TTC549 (cell line): Measurements from ENCODE around the gene METTL18.
"Not testable (repeated sequence)": the region's sequence is repeated elsewhere in the genome, so short reads cannot be mapped to it uniquely, and the experiment has no call there.

Experiments
- FAIRE-seq: peaks from 2 replicates; lab custom pipeline; 2012; peaks lifted over from hg19 to GRCh38; lab: Jason Lieb, UNC

The METTL18 gene

DNA sequence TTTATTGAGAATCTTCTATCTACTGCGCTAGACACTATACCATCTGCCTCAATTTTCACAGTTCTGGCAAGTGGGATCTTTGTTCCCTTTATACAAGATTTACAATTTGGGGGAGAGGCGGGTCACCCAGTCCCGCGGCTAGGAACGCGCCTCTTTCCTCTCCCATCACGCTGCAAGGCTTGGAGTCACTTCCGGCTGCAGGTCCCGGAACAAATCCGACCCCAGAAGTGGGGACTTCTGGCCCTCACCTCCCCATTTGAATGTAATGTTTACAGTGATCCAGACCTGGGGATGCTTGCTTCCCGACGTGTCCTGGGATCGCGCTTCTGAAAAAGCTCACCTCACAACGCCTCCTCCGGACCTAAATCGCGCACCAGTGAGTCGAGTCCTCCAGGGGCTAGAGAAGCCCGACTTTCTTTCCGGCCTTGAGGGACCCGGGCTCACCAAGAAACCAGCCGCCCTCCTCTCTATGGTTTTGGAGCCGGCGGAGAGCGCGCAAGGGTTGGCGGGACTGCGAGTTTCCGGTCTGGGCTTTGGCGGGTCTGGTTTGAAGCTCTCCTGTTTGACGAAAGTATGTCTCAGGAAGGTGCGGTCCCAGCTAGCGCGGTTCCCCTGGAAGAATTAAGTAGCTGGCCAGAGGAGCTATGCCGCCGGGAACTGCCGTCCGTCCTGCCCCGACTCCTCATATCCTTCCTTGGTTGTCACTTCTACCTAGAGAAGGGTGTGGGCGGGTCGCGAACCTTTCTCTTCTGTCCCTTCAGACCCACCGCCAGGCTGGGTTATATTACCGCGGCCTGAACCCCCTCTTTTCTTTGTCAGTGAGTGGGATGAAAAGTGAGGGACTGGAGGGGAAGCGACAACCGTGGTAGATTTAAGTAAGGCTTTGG, at the start of gene METTL18:
Gene METTL18 (minus strand): TSS at position 378 of the 887 bp plus-strand sequence. CDS start 1,212 bp downstream, outside the sequence.
- FAIRE-seq = peak; percentile 94

DNA sequence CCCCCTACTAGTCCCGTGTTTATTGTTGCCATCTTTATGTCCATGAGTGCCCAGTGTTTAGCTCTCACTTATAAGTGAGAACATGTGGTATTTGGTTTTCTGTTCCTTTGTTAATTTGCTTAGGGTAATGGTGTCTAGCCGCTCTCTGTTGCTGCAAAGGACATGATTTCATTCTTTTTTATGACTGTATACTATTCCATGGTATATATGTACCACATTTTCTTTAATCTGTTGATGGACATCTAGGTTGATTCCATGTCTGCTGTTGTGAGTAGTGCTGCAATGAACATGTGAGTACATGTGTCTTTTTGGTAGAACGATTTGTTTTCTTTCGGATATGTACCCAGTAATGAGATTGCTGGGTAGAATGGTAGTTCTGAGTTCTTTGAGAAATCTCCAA, 44.2 kb upstream of the METTL18 start:
- no peak for FAIRE-seq

DNA sequence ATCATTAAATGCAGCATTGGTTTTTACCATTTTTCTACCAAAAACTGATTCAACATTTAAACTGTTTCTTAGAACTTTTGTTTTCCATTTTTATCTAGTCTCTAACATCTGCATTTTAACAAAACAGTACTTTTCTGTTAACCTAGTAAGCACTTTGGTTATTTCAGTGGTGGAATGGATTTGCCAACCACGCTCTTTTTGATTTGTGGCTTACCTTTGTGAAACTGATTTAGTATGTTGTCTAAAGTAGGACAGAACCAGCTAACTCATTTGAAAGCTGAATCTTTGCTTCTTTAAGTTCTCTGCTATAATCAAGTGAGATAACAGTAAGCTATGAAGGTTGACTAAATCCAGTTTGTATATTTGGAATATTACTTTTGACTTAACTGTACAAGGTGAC, 41.5 kb upstream of the METTL18 start:
- no peak for FAIRE-seq

DNA sequence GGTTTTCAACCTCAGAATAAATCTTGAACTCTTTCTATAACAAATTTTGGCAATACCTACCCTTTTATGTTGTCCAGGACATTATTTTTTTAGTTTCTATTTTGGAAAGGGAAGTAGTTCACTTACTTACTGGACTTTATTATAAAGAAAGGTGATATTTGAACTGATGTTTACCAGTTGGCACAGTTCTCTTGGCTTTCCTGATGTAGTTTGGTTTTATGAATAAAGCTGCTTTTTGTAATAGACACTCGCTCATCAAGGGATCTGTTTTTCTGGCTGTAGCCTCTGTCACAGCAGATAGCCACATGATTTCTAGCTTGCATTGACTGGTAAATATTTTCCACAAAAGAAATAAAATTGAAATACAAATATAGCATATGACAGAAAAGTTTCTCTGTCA, 40.9 kb upstream of the METTL18 start:
- FAIRE-seq = no peak

DNA sequence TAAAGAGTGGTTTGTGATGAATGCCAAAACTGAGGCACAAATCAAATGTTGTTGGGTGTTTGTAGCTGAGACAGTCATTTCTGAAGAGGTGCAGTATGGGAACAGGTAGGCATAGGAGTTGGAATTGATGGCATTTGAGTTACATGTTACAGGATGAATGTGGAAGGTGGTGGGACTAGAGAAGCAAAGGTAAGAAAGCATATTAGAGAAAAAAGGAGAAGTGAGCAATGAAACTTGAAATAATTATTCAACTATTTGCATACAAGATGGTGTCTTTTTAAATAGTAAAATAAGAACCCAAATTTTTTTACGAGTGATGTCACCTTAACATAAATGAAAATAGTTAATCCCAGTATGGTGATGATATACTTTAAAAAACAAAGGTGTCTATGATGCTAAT, 40.2 kb upstream of the METTL18 start:
- no peak for FAIRE-seq

DNA sequence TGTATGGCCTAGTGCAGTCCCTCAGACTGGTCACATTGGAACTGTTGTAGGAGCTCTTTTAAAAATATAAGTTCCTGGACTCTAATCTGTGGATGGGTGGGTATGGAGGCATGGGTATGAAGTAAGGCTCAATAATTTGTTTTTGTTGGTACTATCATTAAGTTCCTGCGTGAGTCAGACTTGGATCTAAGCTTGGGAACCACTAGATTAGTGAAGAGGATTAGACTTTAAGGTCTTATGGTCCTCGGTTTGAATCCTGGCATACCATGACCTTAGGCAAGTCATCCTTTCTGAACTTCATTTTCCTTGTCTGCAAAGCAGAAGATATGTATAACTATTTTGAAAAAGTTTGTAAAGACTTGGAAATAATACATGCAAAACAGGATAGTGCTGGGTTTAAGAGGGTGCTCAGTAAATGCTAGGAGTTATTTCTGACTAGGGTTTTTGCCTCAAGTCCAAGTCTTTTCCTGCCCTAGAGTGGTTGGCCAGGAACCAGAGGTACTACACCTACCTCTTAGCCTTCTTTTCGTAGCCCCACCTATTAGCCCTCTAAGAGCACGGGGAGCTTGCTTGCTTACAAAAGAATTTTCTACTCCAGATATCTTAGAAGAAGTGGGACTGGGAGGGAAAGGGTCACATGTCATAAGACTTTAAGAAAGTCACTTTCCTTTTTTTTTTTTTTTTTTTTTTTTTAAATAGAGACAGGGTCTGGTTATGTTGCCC, 38.6 kb upstream of the METTL18 start:
- no peak for FAIRE-seq

DNA sequence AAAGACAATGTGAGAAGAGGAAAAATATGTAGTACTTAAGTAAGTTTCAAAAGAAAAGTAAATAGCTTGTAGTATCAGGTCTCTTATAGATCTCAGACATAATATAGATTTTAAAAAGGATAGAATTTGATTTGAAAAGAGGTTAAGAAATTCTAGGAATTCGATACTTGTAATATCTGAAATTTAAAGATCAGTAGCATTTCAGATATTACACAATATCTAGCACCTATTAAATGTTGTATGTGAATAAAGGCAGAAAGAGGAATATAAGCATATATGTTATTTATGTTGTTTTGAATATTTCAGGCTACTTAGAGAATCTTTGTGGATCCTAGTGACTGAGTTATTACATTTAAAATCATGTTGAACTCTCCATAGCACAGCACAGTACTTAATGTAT, 35.0 kb upstream of the METTL18 start:
- FAIRE-seq = peak; percentile 77

DNA sequence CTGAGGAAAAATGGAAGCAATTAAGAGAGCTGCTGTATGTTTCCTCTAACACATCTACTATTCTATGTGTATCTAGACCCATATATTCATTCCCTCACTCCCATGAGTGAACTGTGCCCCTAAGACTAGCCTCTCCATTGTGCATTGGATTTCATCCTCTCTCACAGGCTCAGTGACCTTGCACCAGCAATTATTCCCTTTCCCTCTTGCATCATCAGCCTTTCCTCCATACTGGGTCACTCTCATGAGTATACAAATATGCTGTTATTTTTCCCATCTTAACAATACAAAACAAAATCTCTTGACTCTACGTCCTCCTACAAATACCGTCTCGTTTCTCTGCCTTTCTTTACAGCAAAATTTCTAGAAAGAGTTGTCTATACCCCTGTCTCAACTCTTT, 29.4 kb upstream of the METTL18 start:
- FAIRE-seq = no peak

DNA sequence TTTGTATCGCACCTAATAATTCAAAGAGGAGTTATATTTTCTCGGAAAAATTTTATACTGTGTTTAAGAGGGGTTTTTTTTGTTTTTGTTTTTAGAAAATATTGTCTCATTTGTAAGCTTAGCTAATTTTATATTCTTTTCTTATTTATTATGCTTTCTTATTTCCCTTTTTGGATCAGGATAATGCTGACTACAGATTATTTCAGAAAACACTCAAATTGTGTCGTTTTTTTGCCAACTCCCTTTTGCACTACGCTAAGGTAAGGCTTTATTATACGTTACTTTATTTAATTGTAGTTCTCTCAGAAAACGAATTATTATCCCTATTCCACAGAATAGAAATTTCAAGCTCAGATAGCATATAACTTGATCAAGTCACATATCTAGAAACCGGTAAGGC, 26.8 kb upstream of the METTL18 start:
- no peak for FAIRE-seq

DNA sequence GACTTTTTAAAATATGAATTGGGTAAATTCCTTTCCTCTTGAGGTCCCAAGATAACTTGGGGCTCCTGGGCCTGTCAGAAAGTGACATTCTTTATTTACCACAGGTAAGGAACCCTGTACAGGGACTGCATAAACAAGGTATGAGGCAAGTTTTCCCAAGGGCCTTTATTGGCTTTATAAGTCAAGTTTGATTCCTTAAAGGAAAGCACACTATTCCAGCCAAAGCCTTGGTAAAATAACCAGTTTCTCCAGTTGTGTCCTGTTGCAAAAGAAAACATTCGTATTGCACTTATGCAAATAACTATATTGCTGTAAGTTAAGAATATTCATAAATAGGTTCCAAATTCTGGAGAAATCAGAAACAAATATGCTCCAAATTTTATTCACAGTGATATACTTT, 21.9 kb upstream of the METTL18 start:
- FAIRE-seq = no peak

DNA sequence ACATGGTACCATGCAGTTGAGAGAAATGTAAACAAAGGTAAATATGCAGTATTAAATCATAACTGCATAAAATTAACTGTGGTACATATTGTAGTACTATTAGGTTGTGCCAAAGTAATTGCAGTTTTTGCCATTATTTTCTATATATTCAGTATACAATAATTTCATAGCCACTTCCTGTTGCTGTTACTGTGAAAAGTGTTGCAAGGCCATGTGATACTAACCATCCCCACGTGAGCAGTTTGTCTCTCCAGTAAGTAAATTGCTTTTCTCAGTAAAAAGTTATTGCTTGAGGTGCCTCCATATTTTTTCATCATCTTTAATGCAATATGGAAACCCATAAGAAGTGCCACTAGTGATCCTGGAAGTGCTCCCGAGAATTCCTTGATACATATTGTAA, 19.6 kb upstream of the METTL18 start:
- FAIRE-seq = no peak

DNA sequence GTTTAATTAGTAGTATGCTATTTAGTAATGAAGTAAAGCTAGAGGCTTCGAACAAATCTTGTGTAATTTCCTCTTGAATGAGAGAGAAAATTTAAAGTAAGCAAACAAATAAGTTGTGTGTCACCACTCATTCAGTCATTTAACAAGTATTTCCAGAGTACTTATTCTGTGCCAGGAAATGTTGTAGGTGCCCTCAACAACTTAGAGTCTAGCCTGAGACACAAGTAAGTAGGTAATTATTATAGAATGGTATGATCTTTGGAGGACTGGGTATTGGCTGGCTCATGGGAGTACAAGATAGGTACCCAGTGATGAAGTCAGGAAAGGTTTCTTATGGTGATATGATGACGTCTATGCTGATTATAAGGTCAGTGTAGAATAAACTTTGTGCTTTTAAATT, 17.4 kb upstream of the METTL18 start:
- no peak for FAIRE-seq

DNA sequence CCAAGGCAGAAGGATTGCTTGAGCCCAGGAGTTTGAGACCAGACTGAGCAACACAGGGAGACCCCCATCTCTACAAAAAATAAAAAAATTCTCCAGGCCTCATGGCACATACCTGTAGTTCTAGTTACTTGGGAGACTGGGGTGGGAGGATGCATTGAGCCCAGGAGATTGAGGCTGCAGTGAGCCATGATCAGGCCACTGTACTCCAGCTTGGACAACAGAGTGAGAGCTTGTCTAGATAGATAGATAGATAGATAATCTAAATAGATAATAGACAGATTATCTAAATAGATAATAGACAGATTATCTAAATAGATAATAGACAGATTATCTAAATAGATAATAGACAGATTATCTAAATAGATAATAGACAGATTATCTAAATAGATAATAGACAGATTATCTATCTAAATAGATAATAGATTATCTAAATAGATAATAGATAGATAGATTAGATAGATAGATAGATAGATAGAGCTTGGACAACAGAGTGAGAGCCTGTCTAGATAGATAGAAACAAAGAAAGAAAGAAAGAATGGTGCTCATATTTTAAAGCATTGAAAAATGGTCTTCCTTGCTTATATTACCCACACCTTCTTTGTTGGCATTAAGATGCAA, 16.8 kb upstream of the METTL18 start:
- FAIRE-seq = not testable (repeated sequence)

DNA sequence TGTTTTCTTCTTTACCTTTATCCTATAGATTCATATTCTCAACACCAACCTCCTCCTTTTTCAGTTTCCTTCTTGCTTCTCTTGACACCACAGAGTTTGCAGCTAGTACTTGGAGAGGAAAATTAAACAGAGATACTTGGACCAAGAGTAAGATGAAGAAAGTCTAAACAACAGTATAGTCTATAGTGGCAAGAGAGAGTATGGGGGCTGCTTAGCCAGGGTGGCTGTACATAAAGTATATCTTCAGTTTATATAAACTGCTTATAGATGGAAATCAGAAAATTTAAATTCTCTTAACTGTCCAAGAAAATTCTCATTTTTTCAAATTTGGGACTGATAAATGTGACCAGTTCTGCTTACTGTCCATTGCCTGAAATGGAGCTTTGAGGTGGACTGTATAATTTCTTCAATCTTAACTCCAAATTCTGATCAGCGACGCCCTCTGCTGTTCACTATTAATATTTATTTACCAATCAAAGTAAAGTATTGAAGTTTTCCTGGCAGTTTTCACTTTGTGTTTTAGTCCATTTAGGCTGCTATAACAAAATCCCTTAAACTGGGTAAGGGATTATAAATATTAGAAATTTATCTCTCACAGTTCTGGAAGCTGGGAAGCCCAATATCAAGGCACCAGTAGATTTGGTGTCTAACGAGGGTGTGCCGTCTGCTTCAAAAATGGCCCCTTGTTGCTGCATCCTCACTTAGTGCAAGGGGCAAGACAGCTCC, 14.8 kb upstream of the METTL18 start:
- peak; percentile 95 for FAIRE-seq

DNA sequence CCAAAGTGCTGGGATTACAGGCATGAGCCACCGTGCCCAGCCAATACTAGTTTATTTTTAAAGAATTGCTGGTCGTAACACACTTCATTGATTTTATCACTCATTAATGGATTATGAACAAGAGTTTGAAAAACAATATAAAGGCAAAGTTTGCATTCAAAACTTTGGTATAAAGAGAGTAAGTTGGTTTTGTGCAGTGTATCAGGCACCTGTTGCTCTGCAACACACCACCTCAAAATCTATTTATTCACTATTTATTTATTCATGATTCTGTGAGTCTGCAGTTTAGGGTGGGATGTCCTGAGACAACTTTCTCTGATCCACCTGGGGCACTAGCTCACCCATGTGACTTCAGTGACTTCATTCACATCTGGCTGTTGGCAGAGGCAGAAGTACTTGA, 10.2 kb upstream of the METTL18 start:
- no peak for FAIRE-seq

DNA sequence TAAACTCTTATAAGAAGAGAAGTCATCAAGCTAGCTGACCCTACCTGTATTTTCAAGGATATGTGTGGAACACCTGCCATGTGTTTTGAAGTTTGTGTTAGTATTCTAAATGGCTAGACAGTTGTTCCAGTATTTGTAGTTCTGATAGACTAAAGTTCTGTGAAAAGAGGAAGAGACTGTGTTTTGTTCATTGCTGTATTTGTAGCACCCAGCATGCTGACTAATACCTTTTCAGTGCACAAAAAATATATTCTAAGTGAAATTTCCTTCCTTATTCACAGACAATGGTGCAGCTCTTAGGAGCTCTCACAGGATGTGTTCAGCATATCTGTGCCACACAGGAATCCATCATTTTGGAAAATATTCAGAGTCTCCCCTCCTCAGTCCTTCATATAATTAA, 8.2 kb upstream of the METTL18 start:
- no peak for FAIRE-seq

DNA sequence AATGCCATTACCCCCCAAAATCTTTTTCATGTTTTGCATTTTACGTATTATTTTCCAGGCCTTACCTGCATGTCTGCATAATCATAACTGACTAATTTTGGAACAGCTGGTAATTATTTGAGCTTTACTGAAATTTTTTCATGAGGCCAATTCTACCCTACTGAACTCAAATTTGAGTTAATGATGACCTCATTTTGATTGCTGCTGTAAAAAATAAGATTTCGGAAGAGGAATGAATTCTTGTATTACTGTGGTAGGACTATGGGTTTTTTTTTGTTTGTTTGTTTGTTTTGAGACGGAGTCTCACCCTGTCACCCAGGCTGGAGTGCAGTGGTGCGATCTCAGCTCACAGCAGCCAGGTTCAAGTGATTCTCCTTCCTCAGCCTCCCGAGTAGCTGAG, 2.6 kb upstream of the METTL18 start:
- FAIRE-seq = no peak

DNA sequence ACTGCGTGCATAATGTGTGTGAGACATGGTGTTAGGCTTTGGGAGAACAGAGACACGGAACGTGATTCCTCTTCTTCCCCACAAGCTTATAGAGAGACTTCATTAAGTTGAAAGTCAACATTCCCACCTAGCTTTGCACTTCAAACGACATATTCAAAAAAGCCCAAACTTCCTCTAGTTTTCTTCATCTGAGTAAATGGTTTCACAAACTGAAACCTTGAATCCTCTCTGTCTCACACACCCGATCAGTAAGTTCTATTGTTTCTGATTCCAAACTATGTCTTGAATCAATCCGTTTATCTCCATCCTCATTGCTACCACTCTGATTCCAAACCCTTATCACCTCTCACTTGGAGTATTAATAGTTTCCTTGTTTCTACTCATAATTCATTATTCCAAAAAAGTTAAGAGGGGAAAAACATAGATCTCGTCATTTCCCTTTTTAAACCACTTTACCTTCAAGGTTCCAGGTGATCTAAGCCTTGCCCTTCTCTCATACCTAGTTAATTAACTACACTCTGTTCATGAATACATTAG, 1.6 kb upstream of the METTL18 start:
- no peak for FAIRE-seq

DNA sequence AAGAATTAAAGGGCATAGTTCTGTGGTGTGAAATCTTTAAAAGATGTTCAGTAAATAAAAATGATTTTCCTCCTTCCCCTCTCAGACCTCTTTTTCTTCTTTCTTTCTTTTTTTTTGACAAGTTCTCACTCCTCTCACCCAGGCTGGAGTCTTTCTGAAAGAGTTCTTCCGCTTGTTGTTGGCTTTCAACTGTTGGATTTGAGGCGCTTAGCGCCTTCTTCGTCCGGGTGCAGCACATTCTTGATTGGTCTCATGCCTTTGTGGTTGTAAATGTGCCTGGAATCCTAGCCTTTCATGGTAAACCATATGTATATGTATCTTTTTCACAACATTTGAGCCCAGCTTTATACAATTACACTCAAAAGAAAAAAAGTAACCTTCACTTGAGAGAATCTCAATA, 980 bp upstream of the METTL18 start:
- FAIRE-seq = no peak

DNA sequence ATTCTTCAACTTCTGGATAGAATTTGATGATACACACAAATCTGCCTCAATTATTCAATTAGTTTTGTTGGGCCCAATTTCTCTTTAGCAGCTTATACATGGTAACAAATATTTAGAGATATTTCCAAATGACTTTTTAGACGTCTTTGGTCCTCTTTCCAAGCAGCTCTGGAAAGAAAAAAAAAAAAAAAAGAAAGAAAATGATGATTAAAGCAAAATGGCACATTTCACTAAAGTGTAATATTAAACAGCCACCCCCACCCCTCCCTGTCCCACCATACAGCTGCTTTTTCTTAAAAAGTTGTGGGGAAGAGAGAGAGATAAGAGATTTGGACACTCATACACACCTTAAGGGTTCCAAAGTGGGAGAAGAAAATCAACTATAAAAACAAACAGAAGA, 977 bp downstream of the METTL18 start:
- no peak for FAIRE-seq

DNA sequence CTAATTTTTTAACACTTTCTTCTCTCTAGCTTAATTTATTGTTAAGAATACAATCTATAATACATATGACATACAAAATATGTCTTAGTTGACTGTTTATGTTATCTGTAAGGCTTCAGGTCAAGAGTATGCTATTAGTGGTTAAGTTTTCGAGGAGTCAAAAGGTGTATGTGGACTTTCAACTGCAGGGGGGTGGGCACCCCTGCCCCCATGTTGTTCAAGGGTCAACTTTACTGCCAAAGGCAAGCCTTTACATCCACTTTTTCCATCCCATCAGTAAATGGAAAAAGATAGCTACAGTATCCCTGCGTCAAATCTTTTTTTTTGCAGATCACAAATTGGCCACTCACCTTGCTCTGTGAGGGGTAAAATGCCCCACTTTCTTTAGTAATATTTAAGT, 6.3 kb downstream of the METTL18 start:
- no peak for FAIRE-seq

DNA sequence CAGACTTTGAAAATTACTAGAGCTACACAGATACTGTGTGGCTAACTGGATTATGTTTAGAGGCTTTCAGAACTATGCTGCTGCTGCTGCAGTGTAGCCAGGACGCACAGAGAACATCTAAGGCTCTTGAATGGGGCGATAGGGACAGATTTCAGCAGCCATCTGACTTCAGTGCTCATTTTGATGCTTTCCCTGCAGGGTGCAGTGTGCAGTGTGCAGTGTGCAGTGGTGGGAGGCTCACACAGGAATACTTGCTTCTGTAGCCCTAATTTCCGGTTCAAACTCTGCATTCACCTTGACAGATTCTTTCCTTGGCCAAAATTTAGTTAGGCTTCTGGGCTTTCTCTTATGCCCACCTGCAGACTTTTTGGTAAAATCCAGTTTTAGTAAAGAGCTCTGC, 7.7 kb downstream of the METTL18 start:
- FAIRE-seq = no peak
